Natural killer cell (primary cell): ENCODE data around the gene SCMH1. TPM values are rescaled to one million over a fixed set of nuclear protein-coding genes. Genes with fewer than 3 reads are reported as not detected.

ENCODE experiments used
- ATAC-seq, 3 donors: fragments of 150-1000 bp in 2 of 3; fragments of 200-7000 bp in 1 of 3; cut with Tn5 transposase; 1 replicate in 1 of 3; 2 replicates in 2 of 3; pipeline ENCODE4 v1.10.0; 2021; ENCODE audit warnings: mild to moderate bottlenecking in 2 of 3, moderate library complexity in 2 of 3
- DNase-seq, 2 donors: peaks; one replicate each; pipeline versions ENCODE4 v3.0.0 to v3.0.0-alpha.2; 2013 to 2021; ENCODE audit warnings: mixed read lengths in 1 of 2
- H3K27ac ChIP-seq: one replicate; pipeline ENCODE4 v1.5.1; 2013; ENCODE audit warnings: mild to moderate bottlenecking, low read length
- H3K27me3 ChIP-seq: one replicate; pipeline ENCODE4 v1.6.1; 2013; ENCODE audit warnings: low read length; ENCODE audit not compliant: control insufficient read depth, insufficient read depth
- H3K36me3 ChIP-seq: one replicate; pipeline ENCODE4 v1.6.1; 2013; ENCODE audit warnings: low read length; ENCODE audit not compliant: control insufficient read depth, insufficient read depth
- H3K4me1 ChIP-seq: one replicate; pipeline ENCODE4 v1.6.1; 2013; ENCODE audit warnings: low read length; ENCODE audit not compliant: control insufficient read depth, insufficient read depth
- H3K4me3 ChIP-seq: one replicate; pipeline ENCODE4 v1.5.1; 2013; ENCODE audit warnings: low read length
- H3K9me3 ChIP-seq: one replicate; pipeline ENCODE4 v1.6.1; 2013; ENCODE audit warnings: low read length; ENCODE audit not compliant: control insufficient read depth, insufficient read depth
- H3K27ac Mint-ChIP-seq, 2 donors: one replicate each; pipeline ENCODE4 v1.8.0; 2022; ENCODE audit warnings: mild to moderate bottlenecking in 2 of 2, mixed read lengths in 2 of 2, moderate library complexity in 1 of 2
- H3K27me3 Mint-ChIP-seq, 2 donors: one replicate each; pipeline ENCODE4 v1.8.0; 2022; ENCODE audit warnings: low read depth in 2 of 2, mixed read lengths in 2 of 2
- H3K36me3 Mint-ChIP-seq: one replicate; pipeline ENCODE4 v1.8.0; 2022; ENCODE audit warnings: mixed read lengths
- H3K4me1 Mint-ChIP-seq, 2 donors: one replicate each; pipeline ENCODE4 v1.8.0; 2022; ENCODE audit warnings: mixed read lengths in 2 of 2
- H3K4me3 Mint-ChIP-seq: one replicate; pipeline ENCODE4 v1.8.0; 2022; ENCODE audit warnings: mild to moderate bottlenecking, moderate library complexity, mixed read lengths
- H3K9me3 Mint-ChIP-seq, 2 donors: one replicate each; pipeline ENCODE4 v1.8.0; 2022; ENCODE audit warnings: mixed read lengths in 2 of 2
- WGBS: methylation state at CpG from one replicate; pipeline ENCODE4 v1.1.7; 2013; ENCODE audit warnings: missing lambda C conversion rate; ENCODE audit not compliant: insufficient coverage; 5-methylcytosine and 5-hydroxymethylcytosine counted together
- intact Hi-C: fragments of 100-400 bp; cut with micrococcal nuclease; formaldehyde crosslinking; loops from one replicate; pipeline ENCODE4 v1.14.2; 2022
- total RNA-seq, 4 donors: library from RNA; stranded (reverse); fragments of 120-200 nt in 1 of 4; gene quantifications; one replicate each; pipeline versions ENCODE4 v1.2.3 to v1.2.4, GENCODE V29; 2013 to 2022
- TF ChIP-seq, protein P1 (sequence below): fragments of 200-600 bp; IDR thresholded peaks from one replicate; pipeline ENCODE4 v1.8.0; 2022; ENCODE audit warnings: antibody characterized with exemption

Gene SCMH1
- total RNA-seq, 3 donors from 2014 or later (not counting 1 experiment from before 2014, with no cell fraction given): 8.3 to 10.2 (median 9.1) TPM

DNA sequence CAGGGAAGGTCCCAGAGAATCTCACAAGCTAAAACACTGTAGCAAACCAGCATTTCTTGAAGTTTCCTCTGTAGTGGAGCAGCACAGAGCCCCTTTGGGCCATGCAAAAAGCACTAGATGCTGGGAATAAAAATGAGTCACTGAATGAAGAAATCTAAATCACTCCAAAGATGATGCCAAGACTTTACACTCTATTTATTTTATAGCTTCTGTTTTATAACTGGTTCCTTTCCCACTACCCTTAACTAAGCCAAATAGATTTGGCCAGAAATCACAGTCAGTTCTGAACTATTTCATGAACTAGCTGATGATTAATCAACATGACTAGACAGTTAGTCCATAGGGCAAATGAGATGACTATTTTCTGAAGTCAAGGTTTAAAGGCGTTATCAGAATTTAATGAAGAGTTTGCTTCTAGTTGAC, 89.5 kb downstream of the SCMH1 start:
- intact Hi-C loops: no loop called here

DNA sequence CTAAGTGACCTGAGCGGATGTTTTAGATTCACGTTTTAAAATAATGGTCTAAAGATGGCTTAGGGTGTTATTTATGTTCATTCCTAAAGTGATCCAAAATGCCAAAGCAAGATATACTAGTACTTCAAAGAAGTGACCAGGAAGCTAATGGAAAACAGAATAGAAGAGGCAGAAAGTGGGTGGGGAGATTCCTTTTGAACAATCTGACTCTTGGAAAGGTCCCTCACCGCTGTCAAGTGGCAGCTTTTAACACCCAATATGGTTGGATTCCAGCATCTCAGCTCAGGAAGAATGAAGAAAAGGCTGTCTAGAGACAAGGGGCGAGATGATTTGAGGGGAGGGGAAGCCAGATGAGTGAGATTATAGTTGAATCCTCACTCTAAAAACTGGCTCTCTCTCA, 90.3 kb downstream of the SCMH1 start:
- intact Hi-C loops: no loop called here
- H3K27me3 Mint-ChIP-seq: no peaks in the 10 kb centered on the region
- Histone ChIP-seq H3K27ac (no peak overlapping the region), H3K4me3 (no peak overlapping the region), H3K27me3 (no peaks in the 10 kb centered on the region), H3K9me3 (no peaks in the 10 kb centered on the region), H3K4me1 (no peaks in the 10 kb centered on the region), H3K36me3 (peaks cover 2% of the 10 kb centered on the region)
- no peaks in the 10 kb centered on the region for H3K4me1 Mint-ChIP-seq
- no peak overlapping the region for H3K4me3 Mint-ChIP-seq
- TF ChIP-seq, protein P1, sequence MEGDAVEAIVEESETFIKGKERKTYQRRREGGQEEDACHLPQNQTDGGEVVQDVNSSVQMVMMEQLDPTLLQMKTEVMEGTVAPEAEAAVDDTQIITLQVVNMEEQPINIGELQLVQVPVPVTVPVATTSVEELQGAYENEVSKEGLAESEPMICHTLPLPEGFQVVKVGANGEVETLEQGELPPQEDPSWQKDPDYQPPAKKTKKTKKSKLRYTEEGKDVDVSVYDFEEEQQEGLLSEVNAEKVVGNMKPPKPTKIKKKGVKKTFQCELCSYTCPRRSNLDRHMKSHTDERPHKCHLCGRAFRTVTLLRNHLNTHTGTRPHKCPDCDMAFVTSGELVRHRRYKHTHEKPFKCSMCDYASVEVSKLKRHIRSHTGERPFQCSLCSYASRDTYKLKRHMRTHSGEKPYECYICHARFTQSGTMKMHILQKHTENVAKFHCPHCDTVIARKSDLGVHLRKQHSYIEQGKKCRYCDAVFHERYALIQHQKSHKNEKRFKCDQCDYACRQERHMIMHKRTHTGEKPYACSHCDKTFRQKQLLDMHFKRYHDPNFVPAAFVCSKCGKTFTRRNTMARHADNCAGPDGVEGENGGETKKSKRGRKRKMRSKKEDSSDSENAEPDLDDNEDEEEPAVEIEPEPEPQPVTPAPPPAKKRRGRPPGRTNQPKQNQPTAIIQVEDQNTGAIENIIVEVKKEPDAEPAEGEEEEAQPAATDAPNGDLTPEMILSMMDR: no peak
- ATAC-seq: no peak
- no peak for DNase-seq
- H3K27ac Mint-ChIP-seq: no peak overlapping the region
- no peaks in the 10 kb centered on the region for H3K36me3 Mint-ChIP-seq
- H3K9me3 Mint-ChIP-seq: no peaks in the 10 kb centered on the region
- 95% methylated on average over 3 of the region's 4 CpGs for WGBS

More for the DNA sequence above, 89.5 kb downstream of the SCMH1 start:
- TF ChIP-seq, protein P1: no peak
- Mint-ChIP-seq H3K27ac (no peak overlapping the region), H3K36me3 (no peaks in the 10 kb centered on the region), H3K4me3 (no peak overlapping the region), H3K4me1 (no peaks in the 10 kb centered on the region), H3K9me3 (no peaks in the 10 kb centered on the region), H3K27me3 (no peaks in the 10 kb centered on the region)
- DNase-seq: no peak
- Histone ChIP-seq H3K36me3 (peaks cover 2% of the 10 kb centered on the region), H3K27ac (no peak overlapping the region), H3K27me3 (no peaks in the 10 kb centered on the region), H3K4me3 (no peak overlapping the region), H3K4me1 (no peaks in the 10 kb centered on the region), H3K9me3 (no peaks in the 10 kb centered on the region)
- 100% methylated on average over 1 of the region's 1 CpG for WGBS
- ATAC-seq: no peak

DNA sequence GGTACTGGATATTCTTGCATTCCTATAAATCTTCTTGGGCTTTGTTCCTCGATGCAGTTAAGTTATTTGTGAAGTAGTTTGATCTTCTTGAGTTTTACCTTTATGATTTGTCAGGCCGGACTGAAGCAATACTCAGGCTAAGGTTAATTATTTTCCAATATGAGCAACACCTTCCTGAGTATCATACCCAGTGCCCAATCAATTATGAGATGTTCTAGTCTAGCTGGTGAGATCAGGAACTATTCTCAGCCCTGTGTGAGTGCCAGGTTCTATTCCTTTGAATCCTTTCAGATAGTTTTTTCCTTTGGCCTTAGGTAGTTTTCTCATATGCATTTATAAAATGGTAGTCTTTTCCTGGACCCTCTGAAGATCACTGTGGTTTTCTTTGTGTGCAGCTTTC, 92.5 kb downstream of the SCMH1 start:
- Histone ChIP-seq H3K4me3 (no peak overlapping the region), H3K4me1 (no peaks in the 10 kb centered on the region), H3K27ac (no peak overlapping the region), H3K9me3 (no peaks in the 10 kb centered on the region), H3K36me3 (peaks cover 2% of the 10 kb centered on the region), H3K27me3 (no peaks in the 10 kb centered on the region)
- TF ChIP-seq, protein P1: no peak
- no peaks in the 10 kb centered on the region for H3K9me3 Mint-ChIP-seq
- ATAC-seq (no peak), DNase-seq (no peak)
- H3K4me1 Mint-ChIP-seq: no peaks in the 10 kb centered on the region
- 73% methylated on average over 2 of the region's 2 CpGs for WGBS
- no peaks in the 10 kb centered on the region for H3K36me3 Mint-ChIP-seq
- intact Hi-C loops: no loop called here
- no peak overlapping the region for H3K27ac Mint-ChIP-seq
- H3K27me3 Mint-ChIP-seq: no peaks in the 10 kb centered on the region
- no peak overlapping the region for H3K4me3 Mint-ChIP-seq

DNA sequence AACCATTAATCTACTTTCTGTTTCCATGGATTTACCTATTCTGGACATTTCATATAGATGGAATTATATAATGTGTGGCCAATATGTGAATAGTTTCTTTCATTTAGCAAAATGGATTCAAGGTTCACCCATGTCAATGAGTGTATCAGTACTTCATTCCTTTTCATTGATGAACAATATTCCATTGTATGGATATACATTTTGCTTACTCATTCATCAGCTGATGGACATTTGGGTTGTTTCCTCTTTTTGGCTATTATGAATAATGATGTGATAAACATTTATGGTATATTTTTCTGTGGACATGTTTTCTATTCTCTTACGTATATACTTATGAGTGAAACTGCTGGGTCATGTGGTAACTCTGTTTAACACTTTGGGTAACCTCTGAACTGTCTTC, 97.8 kb downstream of the SCMH1 start:
- H3K36me3 Mint-ChIP-seq: peaks cover 6% of the 10 kb centered on the region
- no peaks in the 10 kb centered on the region for H3K9me3 Mint-ChIP-seq
- no peak overlapping the region for H3K27ac Mint-ChIP-seq
- H3K4me3 ChIP-seq: no peak overlapping the region
- no peak overlapping the region for H3K4me3 Mint-ChIP-seq
- DNase-seq (no peak), ATAC-seq (no peak)
- intact Hi-C loops: no loop called here
- H3K27ac ChIP-seq: no peak overlapping the region
- WGBS: 100% methylated on average over 1 of the region's 1 CpG
- no peaks in the 10 kb centered on the region for H3K27me3 Mint-ChIP-seq
- H3K9me3 ChIP-seq: no peaks in the 10 kb centered on the region
- H3K4me1 ChIP-seq: no peaks in the 10 kb centered on the region
- TF ChIP-seq, protein P1: no peak
- H3K4me1 Mint-ChIP-seq: no peaks in the 10 kb centered on the region
- H3K36me3 ChIP-seq: no peaks in the 10 kb centered on the region
- no peaks in the 10 kb centered on the region for H3K27me3 ChIP-seq
